HCEC 1CT (cell line): ENCODE measurements around the gene RAI1.
"Not testable (repeated sequence)": the region's sequence is repeated elsewhere in the genome, so short reads cannot be mapped to it uniquely, and the experiment has no call there.

Source experiments
- DNase-seq: peaks from one replicate; pipeline ENCODE4 v3.0.0-alpha.2; 2017

The RAI1 gene

DNA sequence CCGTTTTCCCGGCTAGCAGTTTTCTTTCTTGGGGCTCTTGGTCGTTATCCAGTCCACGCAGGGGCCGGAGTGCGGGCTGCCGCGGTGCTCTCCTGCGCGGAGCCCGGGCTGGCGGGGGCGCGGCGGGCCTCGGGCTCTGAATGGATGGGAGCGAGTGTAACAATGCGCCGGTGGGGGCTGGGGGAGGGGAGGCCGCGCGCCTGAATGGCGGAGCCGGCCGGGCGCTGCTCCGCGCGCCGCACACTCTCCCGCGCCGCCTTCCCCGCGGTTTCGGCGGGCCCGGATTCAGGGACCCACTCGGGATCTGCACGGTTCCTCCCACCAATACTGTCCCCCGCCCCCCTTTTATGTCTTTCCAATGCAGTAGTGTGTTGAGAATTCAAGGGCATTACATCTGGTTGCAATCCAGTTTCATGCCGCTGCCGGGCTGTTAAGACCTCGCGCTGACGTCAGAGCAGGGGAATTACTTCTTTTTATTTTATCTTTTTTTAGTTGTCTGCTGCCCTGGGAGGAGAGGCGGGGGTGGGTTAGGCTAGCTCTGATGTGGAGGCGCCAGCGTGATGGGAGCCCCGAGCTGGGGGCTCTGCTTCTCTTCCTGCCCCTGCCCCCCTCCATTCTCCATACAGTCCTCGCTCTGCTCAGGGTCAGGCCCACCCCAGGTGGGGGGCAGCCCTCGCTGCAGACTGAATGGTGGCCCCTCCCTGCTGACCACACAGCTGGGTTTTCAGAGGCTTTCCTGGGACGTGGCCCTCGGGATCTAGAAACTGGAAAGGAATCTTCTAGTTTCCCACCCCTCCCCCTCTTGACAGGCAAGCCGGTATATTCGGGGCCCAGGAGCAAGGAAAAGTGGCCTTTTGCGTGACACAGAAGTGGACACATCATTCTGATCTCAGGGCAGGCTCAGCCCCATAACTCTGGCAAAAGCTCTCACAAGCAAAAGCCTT lies 1.8 kb downstream of the RAI1 start:
- peak; percentile 71 for DNase-seq

DNA sequence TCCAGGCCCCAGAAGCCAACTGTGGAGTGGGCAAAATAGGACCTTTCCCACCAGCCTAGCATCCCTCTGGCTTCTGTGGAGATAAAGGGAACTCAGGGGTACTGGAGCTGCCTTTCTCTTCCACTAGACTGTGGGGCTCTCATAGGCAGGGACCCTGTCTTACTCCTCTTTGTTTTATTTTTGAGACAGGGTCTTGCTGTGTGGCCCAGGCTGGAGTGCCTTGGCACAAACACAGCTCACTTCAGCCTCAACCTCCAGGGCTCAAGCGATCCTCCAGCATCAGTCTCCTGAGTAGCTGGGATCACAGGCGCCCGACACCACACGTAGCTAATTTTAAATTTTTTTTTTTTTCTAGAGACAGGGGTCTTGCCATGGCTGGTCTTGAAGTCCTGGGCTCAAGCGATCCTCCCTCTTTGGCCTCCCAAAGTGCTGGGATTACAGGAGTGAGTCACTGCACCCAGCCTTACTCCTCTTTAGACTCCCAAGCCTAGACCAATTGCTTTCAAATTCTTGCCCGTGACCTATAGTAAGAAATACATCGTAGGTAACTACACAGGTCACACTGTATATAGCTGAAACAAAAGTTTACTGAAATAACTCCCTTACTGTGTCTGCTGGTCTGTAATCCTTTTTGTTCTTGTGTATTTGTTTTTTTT lies 2.6 kb downstream of the RAI1 start:
- DNase-seq = no peak

DNA sequence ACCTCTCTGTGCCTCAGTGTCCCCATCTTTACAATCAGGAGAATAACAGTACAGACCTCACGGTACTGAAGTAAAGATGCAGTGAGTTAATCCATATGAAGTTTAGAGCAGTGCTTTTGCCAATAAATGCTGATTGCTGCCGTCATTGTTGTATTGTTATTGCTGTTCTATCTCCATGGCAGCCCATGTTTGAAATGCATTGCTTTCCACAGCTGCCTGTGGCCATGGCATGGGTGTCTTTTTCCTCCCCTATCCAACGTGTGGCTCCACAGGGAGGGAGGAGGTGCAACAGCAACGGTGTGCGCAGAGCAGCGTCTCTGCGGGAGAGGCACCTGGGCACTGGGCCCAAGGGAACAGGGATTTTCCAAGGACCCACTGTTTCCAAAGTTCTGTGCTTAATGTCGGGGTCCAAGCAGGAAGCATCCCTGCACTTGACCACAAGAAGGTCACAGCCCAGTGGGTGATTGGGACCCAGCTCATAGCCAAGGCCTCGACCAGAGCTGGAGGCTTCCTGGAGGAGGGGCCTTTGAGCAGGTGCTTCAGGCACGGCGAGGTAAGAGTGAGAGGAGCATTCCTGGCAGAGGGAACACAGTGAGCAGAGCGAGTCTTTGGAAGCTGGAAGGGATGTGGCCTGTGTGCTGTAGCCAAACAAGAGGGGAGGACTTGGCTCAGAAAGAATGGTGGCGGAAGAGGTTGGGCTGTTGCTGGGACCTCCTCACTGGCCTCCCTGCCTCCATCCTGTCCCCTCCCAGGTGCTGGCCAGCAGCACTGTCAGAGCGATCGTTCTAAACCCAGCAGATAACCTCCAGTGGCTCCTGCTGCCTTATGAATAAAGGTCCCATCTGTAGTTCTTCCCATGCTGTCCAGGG lies 3.9 kb downstream of the RAI1 start:
- no peak for DNase-seq

DNA sequence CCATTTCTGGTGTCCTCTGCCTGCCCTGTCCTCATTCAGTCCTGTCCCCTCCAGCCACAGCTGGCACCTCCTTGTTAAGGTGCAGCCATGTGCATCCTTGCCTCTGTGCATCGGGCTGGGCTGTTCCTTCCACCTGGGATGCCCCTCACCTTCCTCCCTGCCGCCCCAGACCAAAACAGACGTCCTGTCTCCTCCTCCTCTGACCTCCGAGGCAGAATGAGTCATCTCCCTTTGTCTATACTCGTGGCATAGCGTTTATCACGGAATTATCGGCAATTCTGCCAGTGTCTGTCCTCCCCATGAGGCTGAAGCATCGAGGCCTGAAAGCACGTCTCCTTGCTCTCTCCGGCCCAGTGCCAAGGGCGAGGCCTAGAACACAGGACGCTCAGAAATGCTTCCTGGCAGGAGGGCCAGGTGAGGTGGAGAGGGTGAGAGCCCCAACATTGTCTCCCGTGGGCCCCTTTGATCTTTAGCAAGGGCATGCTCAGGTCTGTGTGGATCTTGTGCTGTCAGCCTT lies 4.6 kb downstream of the RAI1 start:
- peak; percentile 76 for DNase-seq

DNA sequence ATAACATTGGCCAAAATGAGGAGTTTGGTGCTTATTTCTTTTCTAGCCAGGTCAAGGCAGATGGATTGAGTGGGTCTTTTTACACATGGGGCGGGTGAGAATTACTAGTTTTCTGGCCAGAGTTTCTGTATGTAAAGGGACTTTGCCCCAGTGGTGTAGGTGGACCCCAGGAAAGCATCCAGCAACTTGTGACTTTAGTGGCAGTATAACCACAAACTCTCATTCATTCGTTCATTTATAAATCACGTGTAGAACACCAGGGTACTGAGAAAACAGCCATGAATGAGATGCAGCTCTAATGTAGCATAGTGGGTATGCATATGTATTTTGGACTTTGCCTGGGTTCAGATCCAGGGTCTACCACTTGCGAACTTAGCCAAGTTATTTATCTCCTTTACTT lies 8.1 kb downstream of the RAI1 start:
- no peak for DNase-seq

DNA sequence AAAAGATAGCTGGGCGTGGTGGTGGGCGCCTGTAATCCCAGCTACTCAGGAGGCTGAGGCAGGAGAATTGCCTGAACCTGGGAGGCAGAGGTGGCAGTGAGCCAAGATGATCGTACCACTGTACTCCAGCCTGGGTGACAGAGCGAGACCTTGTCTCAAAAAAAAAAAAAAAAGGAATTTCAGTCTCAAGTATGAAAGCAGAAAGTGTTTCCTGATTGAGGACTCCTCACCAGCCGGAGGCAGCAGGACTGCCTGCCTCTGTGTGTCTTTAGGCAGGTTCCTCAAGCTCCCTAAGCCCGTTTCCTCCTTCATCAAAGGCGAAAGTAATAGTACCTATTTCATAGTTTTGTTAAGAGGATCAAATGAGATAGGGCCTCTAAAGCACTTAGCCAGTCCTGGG lies 9.0 kb downstream of the RAI1 start:
- not testable (repeated sequence) for DNase-seq

DNA sequence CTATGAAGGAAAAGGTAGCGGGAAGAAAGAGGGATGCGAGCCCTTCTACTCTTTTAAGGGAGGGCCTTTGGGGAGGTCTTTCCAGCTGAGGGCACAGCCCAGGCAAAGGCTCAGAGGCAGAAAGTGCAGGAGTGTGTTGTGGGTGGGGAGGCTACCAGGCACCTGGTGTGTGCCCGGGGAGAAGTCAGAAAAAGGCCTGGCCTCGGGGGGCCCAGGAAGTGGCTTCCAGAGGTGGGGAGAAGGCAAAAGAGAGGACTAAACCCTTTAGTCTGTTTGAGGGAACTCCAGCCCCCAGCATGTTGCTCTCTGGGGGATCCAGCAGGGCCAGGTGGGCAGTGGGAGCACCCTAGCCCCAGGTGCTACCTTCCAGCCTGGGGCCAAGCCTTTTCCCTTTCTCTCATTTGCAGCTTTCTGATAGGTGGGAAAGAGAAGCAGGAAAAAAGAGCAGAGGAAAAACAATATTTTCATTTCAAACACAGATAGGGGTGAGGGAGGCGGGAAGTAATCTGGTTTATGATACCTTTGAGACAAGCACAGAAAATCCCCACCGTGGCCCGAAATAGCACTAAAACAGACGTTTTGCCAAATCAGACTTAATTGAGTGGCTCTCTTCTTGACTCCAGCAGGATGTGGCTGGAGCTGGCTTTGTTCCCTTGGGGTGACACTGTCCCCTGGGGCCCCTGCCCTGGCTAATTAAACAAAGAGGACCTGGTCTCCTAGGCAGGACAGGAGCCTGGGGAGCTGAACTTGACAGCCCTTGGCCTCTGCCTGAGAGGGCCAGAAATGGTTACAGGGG lies 10.4 kb downstream of the RAI1 start:
- DNase-seq = no peak

DNA sequence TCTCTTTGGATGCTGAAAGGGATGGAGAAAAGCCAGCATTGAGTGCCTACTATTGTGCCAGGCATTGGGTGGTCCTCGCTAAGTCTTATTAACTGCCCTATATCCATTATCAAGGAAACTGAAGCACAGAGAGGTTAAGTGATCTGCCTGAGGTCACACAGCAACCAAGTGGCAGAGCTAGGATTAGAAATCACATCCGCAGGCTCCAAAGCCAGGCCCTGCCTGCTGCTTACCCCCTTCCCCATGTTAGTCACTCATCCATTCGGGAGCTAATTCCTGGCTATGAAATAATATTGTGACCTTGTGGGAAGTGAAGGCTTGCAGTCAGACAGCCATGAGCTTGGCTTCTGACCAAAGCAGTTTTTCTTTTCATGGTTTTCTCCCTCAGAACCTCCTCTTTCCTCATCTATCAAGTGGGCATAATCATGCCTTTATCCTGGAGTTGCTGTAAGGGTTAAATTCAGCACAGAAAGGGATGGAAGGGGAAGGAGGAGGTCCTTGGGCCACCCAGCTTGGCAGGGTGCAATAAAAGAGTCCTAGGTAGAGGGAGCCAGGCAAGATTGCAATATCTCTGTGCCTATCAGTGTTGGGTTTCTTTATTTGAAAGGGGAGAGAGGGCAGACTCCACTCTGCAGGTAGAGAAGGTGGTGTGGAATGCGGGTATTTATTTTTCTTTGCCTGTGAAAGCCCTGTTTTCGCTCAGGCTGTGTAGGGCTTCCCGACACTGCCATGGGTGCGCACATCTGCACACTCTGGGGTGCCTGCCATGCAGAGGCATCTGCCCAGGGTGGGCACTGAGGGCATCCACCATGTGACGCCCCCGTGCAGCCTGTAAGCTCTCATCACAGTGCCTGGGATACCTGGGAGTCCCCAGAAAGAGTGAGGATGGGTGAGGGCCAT lies 11.3 kb downstream of the RAI1 start:
- DNase-seq = no peak

DNA sequence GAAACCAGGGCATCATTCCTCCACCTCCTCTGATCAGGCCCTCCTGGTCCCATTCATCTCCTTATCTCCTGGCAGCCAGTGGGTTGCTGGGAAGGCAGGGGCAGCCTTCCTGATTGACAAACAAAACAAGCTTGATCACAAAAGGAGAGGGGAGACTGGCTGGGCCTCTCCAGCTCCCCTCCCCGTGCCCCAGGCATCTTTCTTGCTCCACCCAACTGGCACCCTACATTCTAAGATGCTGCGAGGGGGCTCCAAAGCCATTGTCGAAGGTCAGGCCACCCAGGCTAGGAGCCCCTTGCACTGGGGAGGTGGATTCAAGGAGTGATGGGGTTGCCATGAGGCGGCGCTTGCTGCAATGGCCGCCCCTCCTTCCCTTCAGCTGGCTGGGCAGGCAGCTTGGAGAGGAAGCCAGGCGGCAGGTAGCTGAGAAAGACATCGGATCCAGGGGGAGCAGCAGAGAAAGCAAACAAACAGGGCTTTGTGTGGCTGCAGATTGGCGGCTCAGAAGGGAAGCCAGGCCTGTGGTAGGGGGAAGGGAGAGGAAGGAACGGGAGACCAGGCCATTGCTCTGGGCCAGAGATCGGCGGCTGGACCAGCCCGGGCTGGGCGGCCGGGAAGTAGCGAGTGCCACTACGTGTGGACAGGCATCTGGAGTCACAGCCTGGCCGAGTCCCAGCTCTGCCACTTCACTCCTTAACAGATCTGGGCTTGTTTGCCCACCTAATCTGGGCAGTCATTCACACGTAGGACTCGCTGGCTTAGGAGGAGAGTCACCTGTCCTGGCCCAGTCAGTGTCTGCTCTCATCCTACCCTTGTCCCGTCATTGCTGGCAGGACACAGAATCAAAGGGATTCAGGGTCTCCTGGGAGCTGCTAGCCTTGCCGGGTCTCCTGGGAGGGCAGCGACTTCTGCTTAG lies 12.3 kb downstream of the RAI1 start:
- DNase-seq = no peak

DNA sequence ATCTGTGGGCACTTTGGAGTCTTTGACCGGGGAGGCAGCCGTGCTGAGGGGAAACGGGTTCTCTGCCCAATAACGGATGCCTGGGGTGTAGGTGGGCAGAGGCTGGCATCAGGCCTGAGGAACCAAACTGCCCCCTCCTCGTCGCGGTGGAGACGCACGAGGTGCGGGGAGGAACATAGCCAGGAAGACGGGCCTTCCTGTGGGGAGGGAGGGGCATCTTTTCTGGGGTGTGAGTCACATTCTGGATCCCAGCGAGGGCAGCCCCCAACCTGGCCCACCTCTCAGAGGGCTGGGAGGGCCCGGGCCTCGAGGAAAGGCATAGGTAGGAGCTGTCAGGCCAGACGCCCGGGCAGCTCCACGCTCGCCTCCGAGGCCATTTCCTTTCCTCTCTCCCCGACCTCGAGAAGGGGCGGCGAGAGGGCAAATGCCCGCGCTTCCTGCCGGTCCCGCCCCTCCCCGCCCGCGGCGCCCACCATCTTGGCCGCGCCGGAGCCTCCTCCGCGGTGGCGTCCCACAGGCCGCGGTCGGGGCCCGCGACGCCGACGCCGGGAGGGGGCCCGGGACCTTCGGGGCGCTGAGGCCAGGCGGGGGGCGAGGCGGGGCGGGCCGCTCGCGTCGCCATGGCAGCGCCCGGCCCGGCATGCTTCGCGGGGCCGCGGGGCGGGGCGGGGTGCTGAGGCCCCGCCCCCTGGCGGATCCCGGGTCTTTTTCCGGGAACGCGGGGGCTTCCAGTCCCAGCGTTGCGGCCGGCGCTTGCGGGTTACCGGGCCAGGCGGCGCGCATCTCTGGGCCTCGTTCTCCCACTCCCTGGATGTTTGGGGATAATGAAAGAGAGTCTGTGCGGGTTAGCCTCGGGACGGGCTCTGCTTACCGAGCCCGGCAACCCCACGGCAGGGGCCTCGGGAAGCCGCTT lies 13.2 kb downstream of the RAI1 start:
- peak; percentile 48 for DNase-seq

DNA sequence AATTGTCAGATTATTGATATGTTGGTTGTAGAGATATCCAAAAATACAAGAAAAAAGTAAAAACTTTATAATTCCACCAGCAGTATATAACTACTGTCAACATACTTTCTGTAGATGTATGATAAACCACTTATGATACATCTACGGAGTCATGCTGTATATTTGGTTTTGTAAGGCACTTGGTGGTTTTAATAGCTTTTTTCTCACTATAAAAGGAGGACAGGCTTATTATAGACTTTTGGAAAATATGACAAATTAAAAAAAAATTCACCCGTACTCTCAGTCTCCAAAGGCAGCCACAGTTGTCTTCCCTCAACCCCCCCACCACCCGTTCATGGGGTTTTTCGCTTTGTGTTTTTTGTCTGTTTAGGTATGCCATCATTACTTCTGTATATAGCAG lies 14.8 kb downstream of the RAI1 start:
- DNase-seq = no peak

DNA sequence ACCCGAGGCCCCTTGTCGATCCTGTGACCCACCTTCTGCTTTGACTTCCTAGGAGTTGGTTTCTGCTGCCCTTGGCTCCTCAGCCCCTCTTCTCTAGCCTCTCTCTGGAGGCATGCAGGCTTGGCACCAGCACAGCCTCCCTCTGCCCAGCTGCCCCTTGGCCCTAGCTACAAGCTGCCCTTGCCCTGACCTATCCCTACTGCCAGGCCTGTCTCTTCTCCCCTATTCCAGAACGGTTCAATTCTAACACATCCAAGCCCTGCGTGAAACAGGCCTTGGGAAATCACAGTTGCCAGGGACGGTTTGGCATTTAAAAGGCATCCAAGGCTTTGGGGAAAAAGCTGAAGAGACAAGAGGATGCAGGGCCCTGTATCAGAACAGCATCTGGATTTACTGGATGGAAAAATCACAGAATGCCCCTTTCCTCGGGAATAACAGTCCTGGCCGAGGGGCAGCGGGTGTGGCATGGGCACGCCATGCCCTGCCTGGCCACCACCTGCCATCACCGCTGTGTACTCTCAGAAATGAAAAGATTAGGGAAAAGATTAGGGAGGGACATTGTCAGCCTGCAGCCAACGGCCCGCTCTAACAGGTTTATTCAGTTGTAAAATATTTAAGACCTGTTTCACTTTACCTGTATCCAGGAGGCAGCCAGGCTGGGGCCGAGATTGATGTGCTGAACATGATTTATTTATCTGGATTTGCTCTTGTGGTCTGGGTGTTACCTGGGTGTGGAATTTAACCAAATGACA lies 15.8 kb downstream of the RAI1 start:
- DNase-seq = no peak

DNA sequence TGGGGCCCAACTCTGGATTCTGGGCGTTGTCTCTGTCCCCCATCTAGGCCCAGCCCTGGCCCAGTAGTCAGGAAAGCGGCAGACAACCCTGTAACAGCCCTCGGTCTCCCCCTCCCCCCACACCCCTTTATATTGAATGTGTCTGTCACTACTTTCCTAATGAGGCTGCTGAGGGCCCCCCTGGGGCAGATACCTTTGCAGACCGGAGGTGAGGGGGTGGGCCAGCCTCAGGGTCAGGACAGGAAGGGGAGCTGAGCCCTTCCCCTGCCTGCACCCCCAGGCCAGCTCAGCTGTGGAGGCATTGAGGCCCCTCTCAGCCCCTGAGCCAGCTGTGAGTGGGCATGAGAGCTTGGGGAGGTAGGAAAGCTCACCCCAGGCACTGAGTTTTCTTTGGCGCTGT lies 17.1 kb downstream of the RAI1 start:
- DNase-seq = no peak

DNA sequence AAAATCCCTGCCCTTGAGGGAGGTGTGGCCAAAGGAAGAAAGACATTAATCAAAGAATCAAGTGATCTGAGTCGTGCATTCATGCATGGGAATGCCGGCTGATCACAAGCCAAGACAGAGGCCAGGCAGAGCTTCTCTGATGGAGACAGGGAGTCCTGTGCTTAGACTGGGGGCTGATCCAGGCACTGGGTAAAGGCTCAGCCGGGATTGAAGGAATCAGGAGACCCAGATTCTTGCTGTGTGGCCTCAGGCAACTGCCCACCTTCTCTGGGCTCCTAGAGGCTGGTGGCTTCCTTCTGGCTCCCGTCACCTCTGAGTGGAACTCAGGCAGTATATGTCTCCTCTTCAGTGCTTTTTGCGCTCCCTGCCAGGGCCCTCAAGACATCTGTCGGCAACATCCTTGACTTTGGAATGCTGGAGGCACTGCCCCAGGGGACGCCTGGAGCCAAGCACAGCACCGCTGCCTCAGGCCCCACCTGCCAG lies 17.7 kb downstream of the RAI1 start:
- no peak for DNase-seq

DNA sequence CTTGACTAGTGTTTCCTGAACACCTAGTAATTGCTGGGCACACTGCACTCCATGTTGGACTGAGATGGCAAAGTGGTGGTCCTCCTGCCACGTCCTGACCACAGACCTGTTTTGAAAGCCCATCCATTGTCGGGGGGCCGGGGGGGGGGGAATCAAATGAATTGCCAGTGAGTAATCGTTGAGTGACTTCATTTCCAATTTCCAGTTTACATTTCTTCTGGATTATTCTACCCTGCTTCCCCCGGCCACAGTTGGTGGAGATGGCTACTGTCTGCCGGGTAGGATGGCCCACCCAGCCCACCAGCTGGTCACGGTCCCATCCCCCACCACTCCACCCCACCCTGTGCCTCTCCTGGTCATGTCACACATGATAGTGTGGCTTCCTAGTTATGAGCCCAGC lies 18.2 kb downstream of the RAI1 start:
- peak; percentile 42 for DNase-seq

DNA sequence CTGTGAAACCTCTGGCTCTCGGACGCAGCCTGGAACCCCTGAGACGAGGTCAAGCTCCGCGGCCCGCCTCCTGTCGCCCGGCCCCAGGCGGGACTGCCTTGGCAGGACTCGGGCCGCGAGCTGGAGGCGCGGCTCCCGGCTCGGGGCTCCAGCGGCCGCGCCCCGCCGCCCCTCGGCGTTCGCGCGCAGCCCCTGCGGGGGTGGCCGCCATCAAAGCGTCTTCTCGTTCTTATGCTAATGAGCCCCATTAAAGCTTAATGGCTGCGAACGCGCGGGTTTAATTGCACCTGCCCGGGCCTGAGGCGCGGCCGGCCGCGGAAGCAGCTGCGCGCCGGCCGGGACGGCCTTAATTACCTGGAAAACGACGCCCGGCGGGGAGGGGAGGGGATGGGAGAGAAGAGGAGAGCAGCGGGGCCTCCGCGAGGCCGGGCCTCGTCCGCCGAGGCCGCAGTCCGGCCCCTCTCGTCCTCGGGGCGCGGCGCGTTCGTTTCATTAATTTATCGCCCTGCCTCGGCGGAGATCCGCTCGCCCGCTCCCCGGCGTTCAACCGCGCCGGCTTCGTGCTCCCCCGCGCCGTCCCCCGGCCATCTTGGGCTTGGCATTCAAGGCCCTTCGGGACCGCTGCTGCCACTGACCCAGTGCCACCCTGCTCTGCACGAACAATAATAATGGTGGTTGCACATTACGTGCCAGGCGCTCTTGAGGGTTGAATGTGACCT lies 19.2 kb downstream of the RAI1 start:
- no peak for DNase-seq

DNA sequence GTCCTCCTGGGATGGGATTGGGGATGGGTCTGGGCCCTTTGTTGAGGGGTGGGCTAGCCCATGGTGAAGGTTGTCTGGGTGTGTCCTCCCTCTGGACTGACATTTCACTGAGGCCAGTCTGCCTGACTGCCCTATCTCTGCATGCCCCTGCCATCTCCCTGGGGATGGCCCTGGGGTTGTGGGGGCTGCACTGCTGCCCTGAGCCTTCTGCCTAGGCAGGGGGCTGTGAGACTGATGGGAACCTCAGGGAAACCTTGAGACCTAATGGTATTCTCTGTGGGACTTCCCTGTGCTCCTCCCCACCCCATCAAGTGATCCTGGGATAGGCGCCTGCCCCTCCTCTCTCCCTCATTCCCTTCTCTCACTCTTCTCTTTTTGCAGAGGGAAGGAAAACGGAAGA lies 19.9 kb downstream of the RAI1 start:
- DNase-seq = no peak
